Measurements from ENCODE around the gene ABCA4.

GRCh38 chr1:94048413-94049164 is 72.4 kb downstream of the ABCA4 start:
- no peak for TF ChIP-seq TAF1 (IDR thresholded peaks at IDR 0.05; ENCODE audit: low read depth, low read length)
- TF ChIP-seq BCL11A (IDR thresholded peaks at IDR 0.05; ENCODE audit: low read depth in 2 of 2, low read length in 2 of 2): no peak
